K562 (cell line): ENCODE results near the gene PRDM16. TPM values are rescaled to one million over a fixed set of nuclear protein-coding genes. Genes with fewer than 3 reads are reported as not detected.

Experiments
- CUX1 ChIP-seq: fragments of 200-800 bp; sonication (Bioruptor generic); IDR thresholded peaks from 2 replicates; pipeline ENCODE4 v1.6.1; 2016; ENCODE audit warnings: missing genetic modification characterization, missing compliant biosample characterization
- JUN ChIP-seq, 2 experiments: sonication (generic) in 1 of 2; formaldehyde crosslinking in 1 of 2; IDR thresholded peaks; 2 replicates each; pipeline versions ENCODE4 v1.6.1 to v1.8.0; 2012 to 2022; ENCODE audit warnings: borderline replicate concordance in 2 of 2, mild to moderate bottlenecking in 2 of 2, improper control_type of control experiment in 1 of 2, low read depth in 1 of 2, low read length in 1 of 2, missing genetic modification reagents in 1 of 2
- KAT2B ChIP-seq: IDR thresholded peaks from one replicate; pipeline ENCODE4 v1.6.1; 2012; ENCODE audit warnings: low read depth, mild to moderate bottlenecking, control low read depth, inconsistent platforms, low read length, moderate library complexity
- THRB ChIP-seq: fragments of 450-650 bp; formaldehyde crosslinking; conservative IDR thresholded peaks from 2 replicates; pipeline ENCODE4 v1.4.0; 2022; ENCODE audit warnings: mild to moderate bottlenecking, missing genetic modification characterization
- ZFP1 ChIP-seq: fragments of 450-650 bp; formaldehyde crosslinking; IDR thresholded peaks from 2 replicates; pipeline ENCODE4 v1.4.0; 2020; ENCODE audit warnings: mild to moderate bottlenecking, mixed read lengths
- ZNF395 ChIP-seq: fragments of 200-800 bp; sonication (Bioruptor generic); IDR thresholded peaks from 2 replicates; pipeline ENCODE4 v1.6.1; 2017; ENCODE audit warnings: missing genetic modification characterization, missing compliant biosample characterization
- polyA plus RNA-seq, 8 experiments: library from polyadenylated mRNA; depleted of rRNA in 4 of 8; stranded (reverse) in 5 of 8; unstranded in 3 of 8; fragments of >200 nt; fragmentation: Nextera tagmentation in 2 of 8; fragmentation: Illumina TruSeq in 1 of 8; extraction: Ambion mirVana in 2 of 8; extraction: Trizol in 1 of 8; gene quantifications; 2 replicates each; pipeline versions ENCODE4 v1.2.1 to v1.2.3, GENCODE V29; 2011 to 2014; ENCODE audit warnings: inconsistent platforms in 1 of 8, missing spikeins in 1 of 8
- total RNA-seq, 7 experiments: library from RNA; depleted of rRNA in 6 of 7; stranded (reverse); fragments of >200 nt in 6 of 7; fragmentation: Illumina TruSeq in 2 of 7; extraction: Trizol in 2 of 7; gene quantifications; 2 replicates each; pipeline versions ENCODE4 v1.2.1 to v1.2.3, GENCODE V29; 2011 to 2021; ENCODE audit warnings: low replicate concordance in 1 of 7
- TF ChIP-seq, protein P1 (sequence below): fragments of 450-650 bp; formaldehyde crosslinking; IDR thresholded peaks from 2 replicates; pipeline ENCODE4 v1.4.0; 2020; ENCODE audit warnings: mild to moderate bottlenecking, moderate library complexity
- TF ChIP-seq, protein P2 (sequence below): fragments of 200-400 bp; formaldehyde crosslinking; IDR thresholded peaks from 2 replicates; pipeline ENCODE4 v1.6.1; 2017; ENCODE audit warnings: mild to moderate bottlenecking, low read depth, low read length, moderate library complexity

Gene PRDM16
- total and polyA plus RNA-seq, 9 of the 15 experiments (the other 6 are each of a cell fraction or from before 2014, with no cell fraction given), result 0.10 to 0.27 TPM; not detected in 7

- TF ChIP-seq CUX1 (no peak), ZFP1 (no peak), THRB (CRISPR knock-in tag) (no peak), KAT2B (no peak), ZNF395 (CRISPR knock-in tag) (no peak), JUN (IDR thresholded peaks at IDR 0.05; ENCODE audit: borderline replicate concordance, low read depth, low read length) (no peak), JUN (CRISPR knock-in tag; IDR thresholded peaks at IDR 0.05; ENCODE audit: borderline replicate concordance) (no peak)
- TF ChIP-seq, protein P1, sequence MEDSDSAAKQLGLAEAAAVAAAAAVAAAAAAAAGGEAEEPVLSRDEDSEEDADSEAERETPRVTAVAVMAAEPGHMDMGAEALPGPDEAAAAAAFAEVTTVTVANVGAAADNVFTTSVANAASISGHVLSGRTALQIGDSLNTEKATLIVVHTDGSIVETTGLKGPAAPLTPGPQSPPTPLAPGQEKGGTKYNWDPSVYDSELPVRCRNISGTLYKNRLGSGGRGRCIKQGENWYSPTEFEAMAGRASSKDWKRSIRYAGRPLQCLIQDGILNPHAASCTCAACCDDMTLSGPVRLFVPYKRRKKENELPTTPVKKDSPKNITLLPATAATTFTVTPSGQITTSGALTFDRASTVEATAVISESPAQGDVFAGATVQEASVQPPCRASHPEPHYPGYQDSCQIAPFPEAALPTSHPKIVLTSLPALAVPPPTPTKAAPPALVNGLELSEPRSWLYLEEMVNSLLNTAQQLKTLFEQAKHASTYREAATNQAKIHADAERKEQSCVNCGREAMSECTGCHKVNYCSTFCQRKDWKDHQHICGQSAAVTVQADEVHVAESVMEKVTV (CRISPR knock-in tag), result no peak
- TF ChIP-seq, protein P2, sequence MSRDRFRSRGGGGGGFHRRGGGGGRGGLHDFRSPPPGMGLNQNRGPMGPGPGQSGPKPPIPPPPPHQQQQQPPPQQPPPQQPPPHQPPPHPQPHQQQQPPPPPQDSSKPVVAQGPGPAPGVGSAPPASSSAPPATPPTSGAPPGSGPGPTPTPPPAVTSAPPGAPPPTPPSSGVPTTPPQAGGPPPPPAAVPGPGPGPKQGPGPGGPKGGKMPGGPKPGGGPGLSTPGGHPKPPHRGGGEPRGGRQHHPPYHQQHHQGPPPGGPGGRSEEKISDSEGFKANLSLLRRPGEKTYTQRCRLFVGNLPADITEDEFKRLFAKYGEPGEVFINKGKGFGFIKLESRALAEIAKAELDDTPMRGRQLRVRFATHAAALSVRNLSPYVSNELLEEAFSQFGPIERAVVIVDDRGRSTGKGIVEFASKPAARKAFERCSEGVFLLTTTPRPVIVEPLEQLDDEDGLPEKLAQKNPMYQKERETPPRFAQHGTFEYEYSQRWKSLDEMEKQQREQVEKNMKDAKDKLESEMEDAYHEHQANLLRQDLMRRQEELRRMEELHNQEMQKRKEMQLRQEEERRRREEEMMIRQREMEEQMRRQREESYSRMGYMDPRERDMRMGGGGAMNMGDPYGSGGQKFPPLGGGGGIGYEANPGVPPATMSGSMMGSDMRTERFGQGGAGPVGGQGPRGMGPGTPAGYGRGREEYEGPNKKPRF, result no peak
These were observed 169.1 kb downstream of the PRDM16 start (continued) for GRCh38 chr1:3237994-3238702.
